HepG2 (cell line): ENCODE results near the gene MAPRE3. TPM values are rescaled to one million over a fixed set of nuclear protein-coding genes. Genes with fewer than 3 reads are reported as not detected.

Experiments
- AGO2 ChIP-seq: fragments of 200-400 bp; formaldehyde crosslinking; optimal IDR thresholded peaks from 2 replicates; pipeline ENCODE3; 2017; ENCODE audit warnings: mild to moderate bottlenecking, low read depth, low read length, moderate library complexity
- BCL3 ChIP-seq: sonication (generic); formaldehyde crosslinking; IDR thresholded peaks from 2 replicates; pipeline ENCODE4 v1.5.1; 2020; ENCODE audit warnings: mild to moderate bottlenecking, missing genetic modification reagents, moderate library complexity
- DR1 ChIP-seq: sonication (generic); formaldehyde crosslinking; IDR thresholded peaks from 2 replicates; pipeline ENCODE4 v1.8.0; 2021; ENCODE audit warnings: mild to moderate bottlenecking, missing genetic modification reagents, inconsistent platforms
- FOSL2 ChIP-seq: sonication (generic); formaldehyde crosslinking; IDR thresholded peaks from 2 replicates; pipeline ENCODE4 v1.4.0; 2020; ENCODE audit warnings: missing genetic modification reagents
- HBP1 ChIP-seq: IDR thresholded peaks from 2 replicates; pipeline ENCODE4 v1.6.1; 2016; ENCODE audit warnings: low read depth, control low read depth
- HNRNPL ChIP-seq: fragments of 200-400 bp; formaldehyde crosslinking; IDR thresholded peaks from 2 replicates; pipeline ENCODE4 v1.6.1; 2017; ENCODE audit warnings: mild to moderate bottlenecking, low read depth, low read length
- JUND ChIP-seq: sonication (generic); formaldehyde crosslinking; IDR thresholded peaks from 2 replicates; pipeline ENCODE4 v1.8.0; 2022; ENCODE audit warnings: mild to moderate bottlenecking, missing genetic modification reagents
- NONO ChIP-seq, 2 experiments: fragments of 450-650 bp in 1 of 2; sonication (generic) in 1 of 2; formaldehyde crosslinking in 1 of 2; IDR thresholded peaks in 1 of 2; conservative IDR thresholded peaks in 1 of 2; 2 replicates each; pipeline versions ENCODE4 v1.6.1 to v1.8.0; 2017 to 2022; ENCODE audit warnings: mild to moderate bottlenecking in 1 of 2, missing genetic modification reagents in 1 of 2, moderate library complexity in 1 of 2
- NR0B2 ChIP-seq: sonication (generic); formaldehyde crosslinking; IDR thresholded peaks from 2 replicates; pipeline ENCODE4 v1.4.0; 2020; ENCODE audit warnings: mild to moderate bottlenecking, missing genetic modification reagents
- PCBP2 ChIP-seq: fragments of 200-400 bp; formaldehyde crosslinking; optimal IDR thresholded peaks from 2 replicates; pipeline ENCODE3; 2018; ENCODE audit warnings: low read length, low read depth; ENCODE audit not compliant: poor library complexity, severe bottlenecking
- PHF5A ChIP-seq: IDR thresholded peaks from one replicate; pipeline ENCODE4 v1.6.1; 2018; ENCODE audit warnings: low read depth, missing genetic modification reagents; ENCODE audit not compliant: unreplicated experiment
- POLR2G ChIP-seq: fragments of 200-400 bp; formaldehyde crosslinking; IDR thresholded peaks from 2 replicates; pipeline ENCODE4 v1.6.1; 2018; ENCODE audit warnings: mild to moderate bottlenecking, low read depth, low read length, moderate library complexity
- SMYD3 ChIP-seq: sonication (generic); formaldehyde crosslinking; IDR thresholded peaks from 2 replicates; pipeline ENCODE4 v1.8.1; 2023; ENCODE audit warnings: mild to moderate bottlenecking, missing genetic modification reagents
- SOX5 ChIP-seq: IDR thresholded peaks from 2 replicates; pipeline ENCODE4 v1.6.1; 2016; ENCODE audit warnings: borderline replicate concordance
- SP5 ChIP-seq: IDR thresholded peaks from 2 replicates; pipeline ENCODE4 v1.6.1; 2016; ENCODE audit warnings: low read depth, borderline replicate concordance
- TMF1 ChIP-seq: sonication (generic); formaldehyde crosslinking; IDR thresholded peaks from 2 replicates; pipeline ENCODE4 v1.8.1; 2022; ENCODE audit warnings: low read depth, missing genetic modification reagents
- ZBTB37 ChIP-seq: sonication (generic); formaldehyde crosslinking; IDR thresholded peaks from 2 replicates; pipeline ENCODE4 v1.4.0; 2020; ENCODE audit warnings: mild to moderate bottlenecking, missing genetic modification reagents
- ZBTB42 ChIP-seq: sonication (generic); formaldehyde crosslinking; IDR thresholded peaks from 2 replicates; pipeline ENCODE4 v1.5.0; 2020; ENCODE audit warnings: mild to moderate bottlenecking, missing genetic modification reagents
- ZNF350 ChIP-seq: sonication (generic); formaldehyde crosslinking; IDR thresholded peaks from 2 replicates; pipeline ENCODE4 v1.4.0; 2020; ENCODE audit warnings: mild to moderate bottlenecking, low read depth, missing genetic modification reagents, borderline replicate concordance
- ZNF616 ChIP-seq: sonication (generic); formaldehyde crosslinking; IDR thresholded peaks from 2 replicates; pipeline ENCODE4 v1.5.0; 2020; ENCODE audit warnings: low read depth, mild to moderate bottlenecking, missing genetic modification reagents
- ZNF781 ChIP-seq: sonication (generic); formaldehyde crosslinking; IDR thresholded peaks from 2 replicates; pipeline ENCODE4 v1.5.1; 2020; ENCODE audit warnings: borderline replicate concordance, mild to moderate bottlenecking, missing genetic modification reagents; ENCODE audit errors: not compliant biosample characterization
- ZSCAN12 ChIP-seq: sonication (generic); formaldehyde crosslinking; IDR thresholded peaks from 2 replicates; pipeline ENCODE4 v1.9.0; 2021; ENCODE audit warnings: mild to moderate bottlenecking, missing genetic modification reagents
- polyA plus RNA-seq, 8 experiments: library from polyadenylated mRNA; depleted of rRNA in 3 of 8; stranded (reverse) in 7 of 8; unstranded in 1 of 8; fragments of >200 nt; fragmentation: Illumina TruSeq in 4 of 8; extraction: Trizol in 4 of 8; gene quantifications; 2 replicates each; pipeline versions ENCODE4 v1.2.1 to v1.2.3, GENCODE V29; 2011 to 2016; ENCODE audit warnings: low read depth in 4 of 8, missing spikeins in 1 of 8, mixed read lengths in 1 of 8; ENCODE audit not compliant: insufficient read depth in 1 of 8
- total RNA-seq, 5 experiments: library from RNA; depleted of rRNA; stranded (reverse); fragments of >200 nt; fragmentation: Illumina TruSeq; extraction: Trizol; gene quantifications; 2 replicates each; pipeline ENCODE4 v1.2.3, GENCODE V29; 2016; ENCODE audit warnings: low read depth in 1 of 5

Gene MAPRE3
- total and polyA plus RNA-seq, 2 of the 13 experiments (the other 11 are each of a cell fraction or from before 2014, with no cell fraction given): 0.31 to 0.91 TPM

DNA sequence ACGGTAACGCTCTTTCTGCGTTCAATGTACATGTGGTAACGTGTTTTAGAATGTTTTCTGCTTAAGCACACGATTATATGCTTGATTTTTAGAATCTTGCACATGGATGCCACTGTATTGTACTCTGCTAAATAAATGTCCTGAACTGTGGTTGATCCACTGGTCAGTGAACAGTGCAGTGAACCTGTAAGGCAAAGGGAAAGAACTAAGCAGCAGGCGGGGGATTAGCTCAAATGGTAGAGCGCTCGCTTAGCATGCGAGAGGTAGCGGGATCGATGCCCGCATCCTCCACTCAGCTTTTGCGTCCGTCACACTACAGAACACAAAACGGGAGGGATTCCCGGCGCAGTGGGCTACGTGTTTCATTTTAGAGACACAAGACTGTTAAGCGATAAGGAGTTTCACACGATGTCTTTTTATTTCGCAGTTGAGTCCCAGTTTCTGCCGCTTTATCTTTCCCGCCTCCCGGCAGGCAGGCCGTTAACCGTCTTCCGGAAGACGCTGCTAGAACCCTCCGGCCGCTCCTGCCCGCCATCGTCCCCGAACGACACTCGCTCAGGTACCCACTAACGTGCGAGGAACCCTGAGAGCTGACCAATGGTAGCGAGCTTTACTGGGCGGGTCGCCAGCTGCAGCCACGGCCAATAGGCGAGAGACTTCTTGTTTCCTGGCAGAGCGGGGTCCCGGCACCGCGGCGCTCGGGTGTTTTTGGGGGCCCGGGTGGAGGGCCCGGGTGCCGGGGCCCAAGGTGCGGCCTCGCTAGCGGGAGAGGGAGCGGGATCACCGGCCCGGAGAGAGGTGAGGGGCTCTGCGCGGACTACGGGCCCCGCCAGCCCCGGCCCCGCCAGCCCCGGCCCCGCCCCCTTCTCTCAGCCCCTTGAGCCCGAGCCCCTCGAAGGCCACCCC is 80.8 kb downstream of the MAPRE3 start, which contains the start of gene AGBL5 (continued):
- TF ChIP-seq ZNF781 (CRISPR knock-in tag) (peak; percentile 98), TMF1 (CRISPR knock-in tag) (peak; percentile 98), HBP1 (peak; percentile 81), HNRNPL (0 out of 2 replicates have a peak, but pooled peaks have one; percentile 36), FOSL2 (CRISPR knock-in tag) (peak; percentile 2; the same call in 1 of the 2 replicates), NONO (IDR thresholded peaks at IDR 0.05) (no peak), NONO (CRISPR knock-in tag; conservative IDR thresholded peaks at IDR 0.05) (peak; percentile 88), NR0B2 (peak; percentile 43; the same call in 1 of the 2 replicates), AGO2 (no peak), PHF5A (CRISPR knock-in tag) (no peak), ZNF616 (CRISPR knock-in tag) (peak; percentile 84), SP5 (CRISPR knock-in tag) (peak; percentile 56; the same call in 1 of the 2 replicates), ZBTB42 (CRISPR knock-in tag) (peak; percentile 100), ZBTB37 (peak; percentile 23), ZNF350 (CRISPR knock-in tag) (peak; percentile 70), ZSCAN12 (CRISPR knock-in tag) (peak; percentile 93; the same call in 1 of the 2 replicates), JUND (CRISPR knock-in tag) (no peak), DR1 (CRISPR knock-in tag) (no peak), BCL3 (peak; percentile 91; the same call in 1 of the 2 replicates), SMYD3 (CRISPR knock-in tag) (peak; percentile 97), SOX5 (CRISPR knock-in tag) (peak; percentile 72), PCBP2 (no peak), POLR2G (peak; percentile 86)
